GM15510 (cell line): Measurements from ENCODE around the gene PDHX.

ENCODE experiments used
- POLR2A ChIP-seq: IDR thresholded peaks from 3 replicates; pipeline ENCODE4 v1.6.1; 2011; ENCODE audit warnings: borderline replicate concordance; ENCODE audit not compliant: insufficient read length; ENCODE audit errors: extremely low read depth

PDHX gene

DNA sequence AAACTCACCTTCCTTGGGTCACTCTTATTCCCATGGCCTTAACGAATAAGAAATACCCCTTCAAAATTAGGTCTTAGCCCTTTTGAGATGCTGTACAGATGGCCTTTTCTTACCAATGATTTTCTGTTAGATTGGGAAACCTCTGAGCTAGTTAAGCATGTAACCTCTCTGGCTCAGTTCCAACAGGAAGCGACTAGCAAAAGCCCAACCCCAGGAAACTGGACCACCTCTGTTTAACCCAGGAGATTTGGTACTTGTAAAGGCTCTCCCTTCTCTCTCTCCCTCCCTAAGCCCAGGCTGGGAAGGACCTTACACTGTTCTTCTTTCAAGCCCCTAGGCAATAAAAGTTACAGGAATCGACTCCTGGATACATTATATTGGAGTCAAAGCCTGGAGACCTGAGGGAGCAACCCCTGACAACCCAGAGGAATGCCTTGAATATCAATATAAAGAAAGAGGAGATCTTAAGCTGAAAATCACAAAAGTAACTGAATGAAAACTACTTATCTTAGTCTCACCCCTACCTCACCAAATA is 11.9 kb upstream of the PDHX start:
- no peak for TF ChIP-seq POLR2A

DNA sequence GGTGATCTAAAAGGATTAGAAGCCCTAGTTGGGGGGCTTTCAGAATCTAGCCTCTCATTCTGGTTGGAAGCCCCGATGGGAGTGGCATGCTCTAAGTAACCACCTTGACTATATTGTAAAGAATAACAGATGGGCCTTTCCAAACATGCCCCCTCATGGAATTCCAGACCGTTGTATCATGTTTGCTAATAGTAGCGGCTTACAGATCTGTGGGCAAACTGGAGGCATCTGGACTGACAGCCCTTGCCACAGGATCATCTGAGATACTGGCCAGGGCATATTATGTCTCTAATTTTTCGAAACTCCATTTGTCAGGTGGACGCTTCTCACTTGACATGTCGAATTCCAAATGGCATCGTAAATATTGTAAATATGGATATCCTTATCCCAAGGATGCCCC is 10.8 kb upstream of the PDHX start:
- no peak for TF ChIP-seq POLR2A

DNA sequence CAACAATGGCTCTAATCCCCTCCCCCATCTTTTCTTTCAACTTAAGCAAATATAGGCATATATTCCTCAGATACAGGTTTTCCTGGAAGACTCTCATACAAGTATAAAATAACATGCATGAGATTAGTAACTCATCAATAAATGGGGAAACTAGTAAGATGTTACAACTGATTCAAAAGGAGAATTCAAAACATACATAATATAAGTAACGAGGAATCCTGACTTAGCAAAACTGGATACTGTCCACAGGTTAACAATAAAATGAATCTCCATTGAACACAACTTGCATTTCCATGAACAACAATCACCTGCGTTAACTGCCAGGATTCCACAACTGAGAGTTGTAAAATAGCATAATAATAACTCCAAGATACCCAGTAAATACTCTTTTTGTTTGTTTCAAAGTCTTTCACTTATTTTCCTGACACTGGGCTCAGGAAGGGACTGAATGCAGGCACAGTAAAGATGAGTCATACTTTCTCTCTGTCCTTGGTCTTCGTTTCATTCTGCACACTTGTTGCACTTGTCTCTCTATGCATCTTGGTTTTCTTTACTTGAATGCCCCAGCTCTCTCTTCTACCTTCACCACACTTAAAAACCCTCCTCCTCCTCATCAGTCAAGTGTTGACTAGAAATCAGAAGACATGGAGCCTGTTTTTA is 8.4 kb upstream of the PDHX start:
- no peak for TF ChIP-seq POLR2A

DNA sequence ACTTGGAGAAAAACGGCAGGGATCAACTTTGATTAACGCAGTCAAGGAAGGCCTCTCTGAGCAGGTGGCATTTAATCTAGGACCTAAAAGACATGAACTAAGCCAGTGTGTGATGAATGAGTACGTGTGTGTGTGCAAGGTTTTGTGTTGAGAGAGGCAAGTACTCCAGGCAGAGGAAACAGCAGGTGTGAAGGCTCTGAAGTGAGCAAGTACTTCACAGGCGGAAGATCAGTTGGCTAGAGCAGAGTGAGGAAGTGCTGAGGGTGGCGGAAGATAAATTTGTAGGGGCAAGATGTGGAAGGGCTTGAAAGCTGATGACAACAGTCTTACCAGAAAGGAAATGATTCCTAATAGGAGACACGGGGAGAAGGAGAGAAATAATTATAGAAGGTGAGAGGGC is 7.0 kb upstream of the PDHX start:
- TF ChIP-seq POLR2A: no peak

DNA sequence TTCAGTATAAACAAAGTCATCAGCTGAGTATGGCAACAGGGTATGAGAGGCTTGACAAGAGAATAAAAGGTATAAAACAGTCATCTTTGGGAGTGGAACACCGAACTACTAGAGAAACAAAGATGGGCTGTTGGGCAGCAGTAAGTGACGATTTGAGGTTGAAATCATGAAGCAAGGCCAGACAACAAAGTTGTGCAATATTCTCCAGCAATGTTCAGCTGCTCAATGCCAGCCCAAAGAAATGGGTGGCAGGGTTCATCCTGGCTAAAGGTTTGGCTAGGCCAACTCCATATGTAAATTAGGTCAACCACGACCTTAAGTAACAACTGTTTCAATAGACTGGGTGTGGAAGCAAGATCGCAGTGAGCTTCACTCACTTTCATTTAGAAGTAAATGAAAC is 6.5 kb upstream of the PDHX start:
- TF ChIP-seq POLR2A: no peak

DNA sequence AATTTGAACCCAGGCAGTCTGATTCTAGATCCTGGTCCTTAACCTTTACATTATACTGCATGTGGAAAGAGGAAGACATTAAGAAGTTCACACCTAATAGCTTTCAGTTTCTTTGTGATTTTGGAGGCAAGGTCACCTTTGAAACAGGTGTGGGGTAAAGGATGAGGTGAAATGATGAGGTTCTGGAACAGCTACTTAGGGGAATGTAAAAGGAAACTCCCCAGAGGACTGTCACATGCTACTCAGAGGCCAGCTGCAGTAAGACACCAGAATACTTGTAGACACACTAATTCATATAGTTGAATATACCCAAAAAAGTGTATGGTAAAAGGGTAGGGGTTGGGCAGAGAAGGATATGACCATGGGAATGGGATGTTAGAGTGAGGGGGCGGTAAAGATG is 5.6 kb upstream of the PDHX start:
- no peak for TF ChIP-seq POLR2A

DNA sequence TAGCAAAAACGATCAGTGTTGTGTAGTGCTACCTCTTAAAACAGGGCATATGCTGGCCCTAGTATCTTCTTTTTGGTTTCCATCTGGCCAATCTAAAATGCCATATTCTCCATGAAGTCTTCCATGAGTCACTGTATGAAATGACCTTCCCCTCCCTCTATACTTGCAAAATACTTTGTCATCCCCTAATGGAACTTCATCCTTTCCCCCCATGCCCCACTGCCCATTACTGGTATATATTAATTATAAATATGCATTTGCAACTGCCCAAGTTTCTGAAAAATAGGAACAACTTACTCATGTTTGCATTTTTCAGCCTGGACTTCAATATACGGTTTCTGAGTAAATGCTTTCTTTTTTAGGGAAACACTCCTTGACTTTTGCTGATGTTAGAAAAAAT is 4.7 kb upstream of the PDHX start:
- no peak for TF ChIP-seq POLR2A

DNA sequence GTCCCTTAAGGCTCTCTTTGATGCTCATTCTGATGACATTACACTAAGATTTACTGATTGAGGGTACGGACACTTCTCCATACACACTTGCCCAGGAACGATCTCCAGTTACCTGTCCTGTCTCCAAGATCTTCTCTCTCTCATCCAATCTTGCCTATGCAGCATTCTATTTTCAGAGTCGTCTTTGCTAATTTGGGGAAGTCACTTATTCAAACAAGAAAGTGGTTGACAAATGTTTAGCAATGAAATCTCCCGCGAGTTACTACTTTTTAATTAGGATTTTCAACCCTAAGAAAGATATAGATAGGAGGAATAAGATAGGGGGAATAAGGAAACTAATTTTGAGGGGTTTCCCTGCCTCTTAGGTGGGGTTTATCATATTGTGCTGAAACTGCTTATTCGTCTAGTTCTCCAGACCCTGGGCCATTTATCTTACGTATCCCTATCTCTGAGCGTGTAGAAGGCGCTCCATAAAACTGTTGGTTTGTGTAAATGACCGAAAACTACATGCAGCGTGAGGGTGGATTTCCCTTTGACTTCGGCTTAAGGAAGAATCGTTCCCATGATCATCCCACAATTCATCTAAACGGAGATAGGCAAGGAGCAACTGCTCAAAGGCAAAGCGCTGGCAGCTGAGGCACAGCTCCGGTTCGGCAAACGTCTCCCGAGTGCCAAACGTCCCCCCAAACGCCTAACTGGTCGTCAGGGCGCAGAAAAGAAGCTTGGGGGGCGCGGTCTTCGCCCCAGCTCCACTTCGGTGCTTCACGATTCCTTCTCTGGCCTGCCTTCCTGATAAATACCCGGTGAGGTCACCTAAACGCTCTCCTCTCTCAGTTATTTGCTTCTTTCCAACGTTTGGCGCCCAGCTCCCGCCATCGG is 1.0 kb upstream of the PDHX start:
- TF ChIP-seq POLR2A: no peak

DNA sequence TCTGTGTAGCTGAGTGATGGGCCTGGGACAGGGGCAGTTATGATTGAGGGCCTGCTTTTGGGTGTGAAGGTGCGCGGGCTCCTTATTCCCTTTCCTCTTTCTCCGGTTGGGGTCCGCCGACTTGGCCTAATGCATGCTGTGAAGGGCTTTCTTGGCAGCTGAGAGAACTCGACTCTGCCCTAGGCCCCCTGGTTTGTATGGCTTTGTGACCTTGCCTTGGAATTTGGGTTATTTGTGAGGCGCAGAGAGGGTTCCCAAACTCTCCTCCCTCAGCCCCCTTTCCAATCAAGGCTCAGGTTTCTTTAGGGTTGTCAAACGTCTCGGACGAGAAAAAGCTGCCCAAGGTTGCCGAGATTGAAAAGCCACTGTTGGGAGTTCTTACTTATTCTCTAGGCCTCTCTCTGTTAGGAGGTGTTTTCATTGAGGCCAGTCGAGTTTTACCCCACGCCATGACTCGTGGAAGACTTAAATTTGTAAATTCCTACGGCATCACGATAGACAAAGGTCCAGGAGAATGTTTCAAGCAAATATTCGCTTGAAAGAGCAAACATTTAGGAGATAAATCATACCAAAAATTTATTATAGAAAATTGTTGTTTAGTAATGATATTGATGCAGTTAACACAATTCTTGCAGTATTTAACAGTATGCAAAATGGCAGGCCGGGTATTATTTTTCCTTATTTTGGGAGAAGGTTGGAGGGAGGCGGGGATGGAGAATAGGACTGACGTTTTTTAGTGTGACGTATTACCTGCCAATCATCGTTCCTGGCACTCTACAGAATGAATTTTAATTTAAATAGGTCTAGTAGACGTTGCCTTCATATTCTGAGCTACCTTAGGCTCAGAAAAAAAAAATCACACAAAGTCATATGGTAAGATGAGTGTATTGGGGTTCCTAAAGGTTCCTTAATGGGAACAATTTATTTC is 689 bp downstream of the PDHX start:
- TF ChIP-seq POLR2A: no peak

DNA sequence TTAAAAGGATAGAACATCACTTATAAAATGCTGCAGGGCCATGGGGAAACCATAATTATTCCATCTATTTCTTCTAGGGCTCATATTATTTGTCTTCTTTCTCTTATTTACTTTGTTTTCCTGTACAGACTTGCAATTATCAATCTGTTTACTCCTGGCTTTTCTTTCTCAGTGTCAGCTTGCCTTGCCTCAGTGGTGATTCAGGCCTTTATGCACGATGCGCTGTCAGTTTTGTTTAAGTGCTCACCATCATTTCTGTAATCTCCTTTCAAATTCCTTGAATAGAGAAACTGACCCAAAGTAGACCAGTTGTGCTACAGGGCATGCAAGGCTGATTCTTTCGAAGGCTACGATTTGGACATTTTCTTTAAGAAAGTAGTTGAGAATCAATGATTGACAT is 4.7 kb downstream of the PDHX start:
- TF ChIP-seq POLR2A: no peak

DNA sequence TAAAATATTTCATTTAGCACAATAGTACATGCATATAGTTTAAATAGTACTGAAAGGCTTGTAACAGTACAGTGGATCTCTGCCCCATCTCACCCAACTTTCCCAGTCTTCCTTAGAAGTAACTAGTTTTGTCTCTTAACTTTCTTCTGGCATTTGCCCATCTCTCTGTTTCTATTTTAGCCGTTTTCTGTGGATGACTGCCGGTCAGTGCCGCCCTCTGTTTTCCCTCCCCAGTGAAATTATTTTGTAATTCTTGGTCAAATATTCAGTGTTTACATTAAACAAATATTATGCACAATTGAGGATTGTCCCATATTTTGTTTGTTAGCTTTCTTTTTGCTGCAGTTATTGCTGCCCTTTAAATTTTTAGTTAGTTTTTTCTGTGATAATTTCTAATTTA is 8.3 kb downstream of the PDHX start:
- no peak for TF ChIP-seq POLR2A

DNA sequence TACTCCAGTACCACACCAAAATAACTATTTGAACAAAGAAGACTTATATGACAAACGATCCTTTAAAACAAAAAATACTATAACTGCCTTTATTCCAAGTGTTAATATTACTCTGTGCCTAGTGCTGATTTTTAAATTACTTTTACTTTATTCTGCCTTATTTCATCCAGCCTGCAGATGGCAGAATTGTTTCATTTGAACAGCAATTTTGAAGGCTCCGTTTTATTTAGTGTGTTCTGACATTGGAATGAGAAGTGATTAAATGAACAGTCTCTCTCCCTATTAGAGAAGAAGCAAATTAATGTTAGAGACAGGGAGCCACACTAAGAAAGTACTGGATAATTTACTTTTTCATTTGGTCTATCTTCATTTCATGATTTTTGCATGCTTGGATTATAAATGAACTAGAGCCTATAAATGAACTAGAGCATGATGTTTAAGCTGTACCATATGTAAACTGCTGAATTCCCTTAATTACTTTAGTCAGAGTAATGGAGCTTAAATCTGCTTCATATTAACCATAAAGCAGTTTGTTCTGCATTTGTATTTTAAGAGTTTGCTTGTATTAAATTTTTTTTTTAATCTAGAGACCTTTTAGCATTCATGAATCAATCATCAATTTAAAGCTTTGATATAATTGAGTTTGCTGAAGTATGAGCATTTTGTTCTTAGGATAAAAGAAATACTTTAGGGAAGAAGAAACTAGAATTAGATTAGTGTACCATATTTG is 9.8 kb downstream of the PDHX start:
- no peak for TF ChIP-seq POLR2A

DNA sequence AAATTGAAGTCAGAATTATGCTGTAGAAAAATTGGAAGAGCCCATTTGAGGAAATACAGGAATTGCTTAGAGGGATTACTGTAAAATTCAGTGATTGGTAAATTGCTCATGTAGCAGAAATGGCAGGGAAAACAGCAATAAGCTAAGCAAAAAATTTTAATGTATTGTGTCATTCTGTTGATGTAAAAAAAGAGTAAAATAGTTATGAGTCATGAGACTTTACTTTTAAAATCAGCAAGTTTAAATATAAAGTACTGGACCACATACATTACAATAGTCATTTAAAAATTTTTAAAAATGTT is 10.4 kb downstream of the PDHX start:
- no peak for TF ChIP-seq POLR2A

DNA sequence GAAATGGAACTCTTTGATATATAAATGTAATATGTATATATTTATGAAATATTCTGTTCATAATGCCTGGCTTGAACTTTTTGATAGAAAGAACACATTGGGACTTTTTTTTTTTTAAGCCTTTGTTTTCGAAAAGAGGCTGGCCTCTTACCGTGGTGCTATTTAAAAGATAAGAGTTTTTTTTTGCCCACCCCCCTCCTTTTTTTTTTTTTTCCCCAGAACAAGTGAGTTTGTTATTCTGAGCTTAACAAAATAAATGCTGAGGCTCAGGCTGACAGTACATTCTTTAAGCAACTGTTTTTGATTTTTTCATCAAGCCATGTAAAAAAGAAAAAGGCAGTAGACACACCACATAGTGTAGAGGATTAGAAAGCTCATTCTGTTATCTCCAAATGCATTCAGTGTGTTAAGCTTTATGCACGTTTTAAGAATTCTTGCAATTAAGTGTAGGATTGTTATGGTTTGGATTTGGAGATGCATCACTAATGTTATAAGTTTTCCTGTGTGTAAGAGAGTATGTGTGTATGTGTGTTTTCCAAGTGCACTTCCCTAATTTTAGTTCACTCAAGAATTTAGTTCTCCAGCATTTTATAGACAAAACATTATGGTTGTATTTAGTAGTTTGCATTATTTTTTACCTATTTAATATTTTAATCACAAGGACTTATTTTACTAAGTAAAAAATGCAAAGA is 12.0 kb downstream of the PDHX start:
- TF ChIP-seq POLR2A: no peak
